Superior temporal gyrus (tissue), 1 donor: ENCODE measurements around the gene DERA.
"Not testable (repeated sequence)": the region's sequence is repeated elsewhere in the genome, so short reads cannot be mapped to it uniquely, and the experiment has no call there.

Experiments used
- DNase-seq: peaks from one replicate; pipeline ENCODE4 v3.0.0-alpha.2; 2016; ENCODE audit errors: extremely low spot score

DERA gene

DNA sequence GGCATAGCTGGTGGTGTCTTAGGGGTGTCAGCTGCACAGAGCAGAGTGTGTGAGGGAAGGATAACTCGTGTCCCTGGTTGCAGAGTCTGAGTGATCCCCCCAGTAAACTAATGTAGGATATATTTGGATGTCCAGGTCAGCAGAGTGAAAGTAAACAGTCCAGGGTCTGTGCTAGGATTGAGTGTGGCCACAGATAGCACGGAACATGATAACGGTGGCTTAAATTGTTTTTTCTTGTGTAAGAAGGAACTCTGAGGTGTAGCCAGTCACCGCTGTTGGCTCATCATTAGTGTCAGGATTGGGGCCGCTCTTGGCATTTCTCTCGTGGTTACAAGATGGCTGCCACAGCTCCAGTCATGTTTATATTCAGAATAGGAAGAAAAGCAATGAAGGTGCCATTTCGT, 97.3 kb downstream of the DERA start:
- DNase-seq = no peak

DNA sequence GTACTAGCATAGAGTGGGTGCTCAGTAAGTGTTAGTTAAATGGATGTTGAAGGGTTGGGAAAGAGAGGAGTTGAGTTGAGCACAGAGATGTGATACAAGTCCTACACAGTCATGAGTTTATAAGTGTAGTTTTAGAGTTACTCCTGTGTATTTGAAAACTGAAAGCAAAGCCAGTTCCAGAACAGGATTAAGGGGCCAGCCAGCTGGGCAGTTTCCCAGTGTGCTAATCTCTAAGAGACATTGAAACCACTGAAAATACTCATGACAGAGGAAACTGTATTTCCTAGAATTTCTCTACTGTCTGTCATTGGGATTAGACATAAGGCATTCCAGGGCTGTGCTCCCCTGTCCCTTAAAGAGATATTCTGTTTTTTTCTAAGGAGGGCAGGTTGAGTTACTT, 101.0 kb downstream of the DERA start:
- peak; percentile 24 for DNase-seq

DNA sequence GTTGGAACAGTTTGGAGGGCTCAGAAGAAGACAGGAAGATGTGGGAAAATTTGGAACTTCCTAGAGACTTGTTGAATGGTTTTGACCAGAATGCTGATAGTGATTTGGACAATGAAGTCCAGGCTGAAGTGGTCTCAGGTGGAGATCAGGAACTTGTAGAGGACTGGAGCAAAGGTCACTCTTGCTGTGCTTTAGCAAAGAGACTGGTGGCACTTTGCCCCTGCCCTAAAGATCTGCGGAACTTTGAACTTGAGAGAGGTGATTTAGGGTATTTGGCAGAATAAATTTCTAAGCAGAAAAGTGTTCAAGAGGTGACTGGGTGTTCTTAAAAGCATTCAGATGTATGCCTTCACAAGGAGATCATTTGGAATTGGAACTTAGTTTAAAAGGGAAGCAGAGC, 102.6 kb downstream of the DERA start:
- DNase-seq = not testable (repeated sequence)

- DNase-seq = not testable (repeated sequence)
Observed at GRCh38 chr12:16014394-16014793, 103.3 kb downstream of the DERA start.

DNA sequence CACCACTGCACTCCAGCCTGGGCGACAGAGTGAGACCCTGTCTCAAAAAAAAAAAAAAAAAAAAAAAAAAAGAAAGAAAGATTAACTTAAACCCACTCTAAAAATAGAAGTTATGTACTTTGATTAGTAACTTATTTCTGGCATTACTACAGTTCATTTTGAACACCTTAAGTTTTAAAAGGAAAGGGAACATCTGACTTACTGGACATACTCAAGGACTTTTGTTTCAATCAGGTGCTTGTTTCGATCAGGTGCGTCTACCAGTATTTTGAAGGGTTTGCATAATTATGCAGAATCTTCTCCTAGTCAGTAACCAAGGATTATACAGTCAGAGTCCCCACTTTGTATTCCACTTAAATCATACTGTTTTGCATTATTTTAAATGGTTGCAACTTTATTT, 105.6 kb downstream of the DERA start:
- DNase-seq = no peak

DNA sequence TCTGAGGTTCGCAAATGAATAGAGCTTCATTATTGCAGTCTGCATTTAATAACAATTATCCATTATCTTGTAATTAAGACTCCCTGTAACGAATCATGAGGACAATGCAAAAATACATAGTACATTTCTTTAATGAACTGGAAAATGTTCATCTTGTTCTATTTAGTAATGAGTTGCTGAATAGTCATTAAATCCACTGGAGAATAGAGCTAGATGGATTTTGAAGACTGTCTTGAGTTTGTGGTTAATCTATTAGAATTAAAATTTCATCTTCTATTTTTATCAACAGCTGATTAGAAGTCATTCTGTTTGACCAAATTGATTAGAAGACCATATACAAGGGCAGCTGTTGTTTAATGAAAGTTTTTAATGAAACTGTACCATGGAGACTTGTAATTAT, 107.2 kb downstream of the DERA start:
- DNase-seq = no peak

DNA sequence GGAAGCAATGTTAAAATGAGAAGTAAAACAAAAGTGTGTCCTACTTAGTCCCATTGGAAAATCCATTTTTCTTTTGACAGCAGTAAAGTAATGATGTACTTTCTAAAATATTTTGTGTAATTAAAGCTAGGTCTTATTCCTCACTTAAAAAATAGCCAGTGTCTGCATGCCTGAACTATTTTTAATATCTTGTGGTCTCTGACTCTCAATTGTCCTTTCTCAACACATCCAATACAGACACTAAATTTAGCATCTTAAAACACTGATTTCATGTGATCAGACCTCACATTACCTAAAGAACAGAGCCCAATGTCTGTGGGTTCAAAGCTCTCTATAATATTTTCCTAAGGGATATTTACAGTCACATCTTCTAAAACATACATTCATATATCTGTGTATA, 108.0 kb downstream of the DERA start:
- no peak for DNase-seq

DNA sequence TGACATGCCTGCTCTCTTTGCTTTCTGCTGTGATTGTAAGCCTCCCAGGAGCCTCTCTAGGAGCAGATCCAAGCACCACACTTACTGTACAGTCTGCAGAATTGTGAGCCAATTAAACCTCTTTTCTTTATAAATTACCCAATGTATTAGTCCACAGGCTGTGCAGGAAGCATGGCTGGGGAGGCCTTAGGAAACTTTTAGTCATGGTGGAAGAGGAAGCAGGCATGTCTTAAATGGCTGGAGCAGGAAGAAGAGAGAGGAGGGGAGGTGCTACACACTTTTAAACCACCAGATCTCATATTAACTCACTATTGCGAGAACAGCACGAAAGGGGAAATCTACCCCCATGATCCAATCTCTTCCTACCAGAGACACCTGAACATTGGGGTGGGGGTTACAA, 108.9 kb downstream of the DERA start:
- DNase-seq = no peak

DNA sequence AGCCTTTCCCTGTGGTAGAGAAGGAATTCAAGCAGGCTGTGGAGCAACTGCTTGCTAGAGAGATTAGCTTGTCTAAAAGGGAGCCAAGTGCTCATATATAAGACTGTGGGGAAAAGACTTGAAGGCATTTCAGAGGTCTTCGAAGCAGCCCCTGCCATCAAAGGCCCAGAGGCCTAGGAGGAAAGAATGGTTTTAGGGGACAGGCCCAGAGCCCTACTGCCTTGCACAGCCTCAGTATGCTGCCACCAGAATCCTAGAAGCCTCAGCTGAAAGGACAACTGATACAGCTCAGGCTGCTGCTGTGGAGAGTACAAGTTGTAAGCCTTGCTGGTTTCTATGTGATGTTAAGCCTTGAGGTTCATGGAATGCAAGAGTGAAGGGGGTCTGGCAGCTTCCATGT, 109.9 kb downstream of the DERA start:
- no peak for DNase-seq

DNA sequence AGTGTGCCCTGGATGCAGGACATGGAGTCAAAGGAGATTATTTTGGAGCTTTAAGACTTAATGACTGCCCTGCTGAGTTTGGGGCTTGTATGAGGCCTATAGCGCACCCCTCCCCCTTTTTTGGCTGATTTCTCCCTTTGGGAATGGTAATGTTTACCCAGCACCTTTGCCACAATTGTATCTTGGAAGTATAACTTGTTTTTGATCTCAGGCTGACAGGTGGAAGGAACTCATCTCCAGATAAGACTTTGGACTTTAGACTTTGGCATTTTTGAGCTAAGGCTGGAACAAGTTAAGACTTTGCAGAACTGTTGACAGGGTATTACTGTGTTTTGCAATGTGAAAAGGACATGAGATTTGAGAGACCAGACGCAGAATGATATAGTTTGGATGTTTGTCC, 110.5 kb downstream of the DERA start:
- DNase-seq = no peak

DNA sequence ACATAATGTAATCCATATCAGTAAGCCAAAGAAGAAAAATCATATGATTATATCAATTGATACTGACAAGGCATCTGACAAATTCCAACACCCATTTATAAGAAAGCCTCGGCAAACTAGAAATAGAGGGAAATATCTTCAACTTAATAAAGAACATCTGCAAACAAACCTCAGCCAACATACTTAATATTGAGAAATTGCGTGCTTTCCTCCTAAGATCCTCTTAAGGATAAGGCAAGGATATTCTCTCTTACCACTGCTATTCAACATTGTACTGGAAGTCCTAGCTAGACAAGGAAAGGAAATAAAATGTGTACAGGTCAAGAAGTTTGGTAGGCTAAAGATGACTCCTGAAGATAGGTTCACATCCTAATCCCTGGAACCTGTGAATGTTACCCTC, 115.9 kb downstream of the DERA start:
- no peak for DNase-seq

DNA sequence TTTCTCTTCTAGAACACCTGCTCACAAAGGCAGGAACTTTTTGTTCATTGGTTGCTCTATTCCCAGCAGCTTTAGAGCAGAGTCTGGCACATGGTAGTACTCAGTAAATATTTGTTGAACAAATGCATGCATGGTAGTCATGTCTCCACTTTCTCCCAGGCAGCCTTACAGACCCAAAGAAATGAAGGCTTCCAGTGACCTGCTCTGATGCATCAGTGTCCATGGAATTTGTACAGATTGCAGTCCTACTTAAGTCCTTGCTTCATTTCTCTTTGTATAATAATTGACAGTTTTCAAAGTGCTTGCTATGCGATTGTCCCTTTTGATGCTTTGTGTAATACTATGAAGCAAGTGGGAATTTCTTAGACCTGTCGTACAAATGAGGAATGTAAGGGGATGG, 119.6 kb downstream of the DERA start:
- DNase-seq = no peak

DNA sequence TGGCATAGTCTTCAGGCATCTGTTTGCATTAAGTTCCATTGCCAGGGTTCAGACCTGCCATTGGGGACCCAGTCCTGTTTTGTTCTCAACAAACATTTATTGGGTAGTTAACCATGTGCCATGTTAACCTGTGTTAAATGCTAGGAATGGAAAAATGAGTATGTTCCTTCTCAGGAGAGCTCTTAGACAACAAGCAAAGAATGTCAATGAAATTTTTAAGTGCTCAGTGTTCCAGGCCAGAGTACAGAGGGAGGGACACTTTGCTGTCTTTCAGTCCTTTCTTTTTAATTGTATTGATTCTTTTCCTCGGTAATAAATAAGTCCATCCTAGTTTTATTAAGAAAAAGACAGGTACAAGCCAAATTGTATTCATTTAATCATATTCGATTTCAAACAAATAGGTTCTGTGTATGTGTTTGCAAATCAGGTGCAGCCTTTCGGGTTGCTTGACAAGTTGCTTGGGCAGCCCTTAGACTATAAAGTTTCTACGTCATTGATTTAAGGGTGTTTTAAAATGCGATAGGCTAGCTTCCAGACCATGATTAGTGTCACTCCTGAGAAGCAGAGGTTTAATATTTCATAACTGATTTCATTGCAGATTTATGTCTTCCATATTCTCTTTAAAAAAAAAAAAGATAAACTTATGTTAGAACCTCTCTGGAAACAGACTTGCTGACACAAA, 123.1 kb downstream of the DERA start:
- DNase-seq = no peak

- DNase-seq = no peak
Observed at GRCh38 chr12:16036073-16036472, 124.9 kb downstream of the DERA start.

DNA sequence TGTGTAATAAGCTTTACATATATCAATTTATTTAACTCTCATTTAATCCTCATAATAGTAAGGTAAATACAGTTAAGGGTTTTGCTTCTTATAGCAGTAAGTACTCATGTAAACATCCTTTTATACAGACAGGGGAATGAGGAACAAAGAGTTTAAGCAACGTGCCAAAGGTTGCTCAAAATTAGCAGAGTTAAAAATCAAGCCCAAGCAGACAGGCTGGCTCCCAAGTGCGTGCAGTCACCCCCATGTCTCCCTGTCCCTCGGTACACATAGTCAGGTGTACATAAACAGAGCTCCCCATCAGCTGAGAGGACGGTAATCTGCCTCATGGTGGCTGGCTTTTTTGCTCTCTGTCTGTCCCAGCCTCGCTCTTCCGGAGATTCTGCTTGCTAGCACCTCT, 126.4 kb downstream of the DERA start:
- DNase-seq = no peak

DNA sequence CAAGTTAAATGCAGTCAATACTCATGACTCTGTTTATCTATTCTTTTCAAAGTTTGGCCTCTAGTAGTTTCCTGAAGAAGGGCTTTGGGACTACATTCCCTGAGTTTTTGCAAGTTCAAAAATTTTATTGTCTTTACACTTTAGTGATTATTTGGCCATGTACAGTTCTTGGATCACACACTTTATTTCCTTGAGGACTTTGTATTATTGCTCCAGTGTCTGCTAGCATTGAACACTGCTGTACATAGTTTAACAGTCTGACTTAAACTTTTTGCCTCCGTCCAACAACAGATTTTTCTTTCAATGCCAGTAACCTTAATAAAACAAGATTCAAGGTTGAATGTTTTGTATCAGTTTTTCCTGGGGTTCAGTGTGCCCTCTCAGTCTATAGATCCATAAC, 132.3 kb downstream of the DERA start:
- no peak for DNase-seq

GRCh38 chr12:16046266-16046665, 135.1 kb downstream of the DERA start:
- DNase-seq = no peak

- no peak for DNase-seq
Observed at GRCh38 chr12:16048511-16048910, 137.4 kb downstream of the DERA start.

DNA sequence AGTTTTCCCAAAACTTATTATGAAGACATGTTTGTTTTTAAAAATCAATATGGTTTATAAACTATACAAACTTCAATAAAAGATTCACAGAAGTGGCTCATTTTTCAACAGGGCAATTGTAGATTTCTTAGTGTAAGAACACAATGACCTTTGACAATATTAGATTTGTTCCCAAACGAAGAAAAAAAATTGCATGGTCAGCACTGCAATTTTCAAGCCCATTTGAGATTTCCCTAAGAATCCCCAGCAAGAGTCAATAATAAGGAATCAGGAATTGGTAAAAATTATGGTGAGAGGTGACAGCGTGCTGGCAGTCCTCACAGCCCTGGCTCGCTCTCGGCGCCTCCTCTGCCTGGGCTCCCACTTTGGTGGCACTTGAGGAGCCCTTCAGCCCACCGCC, 145.8 kb downstream of the DERA start:
- DNase-seq = no peak

DNA sequence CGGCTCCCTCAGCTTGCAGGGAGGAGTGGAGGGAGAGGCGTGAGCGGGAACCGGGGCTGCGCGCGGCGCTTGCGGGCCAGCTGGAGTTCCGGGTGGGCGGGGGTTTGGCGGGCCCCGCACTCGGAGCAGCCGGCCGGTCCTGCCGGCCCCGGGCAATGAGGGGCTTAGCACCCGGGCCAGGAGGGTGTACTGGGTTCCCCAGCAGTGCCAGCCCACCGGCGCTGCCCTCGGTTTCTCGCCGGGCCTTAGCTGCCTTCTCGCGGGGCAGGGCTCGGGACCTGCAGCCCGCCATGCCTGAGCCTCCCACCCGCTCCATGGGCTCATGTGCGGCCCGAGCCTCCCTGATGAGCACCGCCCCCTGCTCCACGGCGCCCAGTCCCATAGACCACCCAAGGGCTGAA, 146.2 kb downstream of the DERA start:
- DNase-seq = not testable (repeated sequence)

DNA sequence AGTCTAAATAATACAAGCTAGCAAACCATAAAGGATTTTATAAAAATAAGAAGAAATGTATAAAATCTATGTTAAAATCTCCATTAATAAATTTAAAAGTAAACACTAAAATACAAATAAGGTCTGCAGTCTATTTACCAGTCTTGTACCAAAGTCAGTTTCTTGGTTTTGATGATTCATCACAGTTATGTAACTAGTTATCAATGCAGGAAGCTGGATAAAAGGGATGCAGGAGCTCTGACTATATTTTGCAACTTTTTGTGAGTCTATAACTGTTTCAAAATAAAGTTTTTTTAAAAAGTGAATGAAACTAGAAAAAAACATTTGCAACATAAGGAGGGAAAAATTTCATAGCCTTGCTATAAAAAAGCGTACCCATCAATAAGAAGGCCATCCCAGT, 151.5 kb downstream of the DERA start:
- no peak for DNase-seq

DNA sequence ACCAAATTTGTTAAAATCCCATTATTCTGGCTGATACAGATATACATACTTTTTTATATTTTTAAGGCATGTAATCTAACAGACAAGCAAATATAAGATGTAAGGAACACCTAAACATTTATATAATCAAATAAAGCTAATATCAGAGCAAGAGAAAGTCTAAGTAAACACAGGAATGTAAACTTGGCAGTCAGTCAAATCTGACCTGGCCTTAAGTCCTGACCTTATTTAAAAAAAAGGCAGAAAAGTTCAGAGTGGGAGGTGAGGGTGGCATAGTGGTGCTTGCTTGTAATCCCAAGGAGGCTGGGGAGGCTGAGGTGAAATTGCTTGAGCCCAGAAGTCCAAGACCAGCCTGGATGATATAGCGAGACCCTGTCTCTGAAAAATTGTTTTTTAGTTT, 152.6 kb downstream of the DERA start:
- no peak for DNase-seq

GRCh38 chr12:16070113-16070512, 159.0 kb downstream of the DERA start:
- no peak for DNase-seq

GRCh38 chr12:16072678-16073077, 161.5 kb downstream of the DERA start:
- no peak for DNase-seq
